Mucosa of descending colon (tissue), 3 donors: Measurements from ENCODE around the gene PNMA8A. TPM values are rescaled to one million over a fixed set of nuclear protein-coding genes. Genes with fewer than 3 reads are reported as not detected.
"Not testable (repeated sequence)": the region's sequence is repeated elsewhere in the genome, so short reads cannot be mapped to it uniquely, and the experiment has no call there.

Experiments used
- ATAC-seq: fragments of 200-7000 bp; cut with Tn5 transposase; one replicate; pipeline ENCODE4 v1.9.1; 2020; ENCODE audit warnings: mild to moderate bottlenecking, moderate library complexity
- DNase-seq, 3 donors: peaks; one replicate each; pipeline ENCODE4 v3.0.0-alpha.2; 2020
- H3K36me3 ChIP-seq: fragments of 200-600 bp; one replicate; pipeline ENCODE4 v1.8.0; 2021; ENCODE audit warnings: low read depth, mild to moderate bottlenecking
- H3K4me1 ChIP-seq: fragments of 200-600 bp; one replicate; pipeline ENCODE4 v1.8.0; 2021; ENCODE audit warnings: low read depth, mild to moderate bottlenecking
- H3K4me3 ChIP-seq: fragments of 200-600 bp; one replicate; pipeline ENCODE4 v1.8.0; 2021; ENCODE audit warnings: mild to moderate bottlenecking
- H3K9me3 ChIP-seq: fragments of 200-600 bp; one replicate; pipeline ENCODE4 v1.8.0; 2021; ENCODE audit warnings: mild to moderate bottlenecking
- intact Hi-C, 2 donors: fragments of 100-400 bp; cut with DNase I in 1 of 2; cut with micrococcal nuclease in 1 of 2; formaldehyde crosslinking; loops; one replicate each; pipeline versions ENCODE4 v1.11.0 to v1.11.1; 2022; cut with DNase I, micrococcal nuclease
- total RNA-seq, 3 donors: library from RNA; stranded (reverse); fragmentation: NEBNext Ultra II Directional in 2 of 3; extraction: Animal tissue kit (Norgen Biotek cat#: 25700) in 2 of 3; gene quantifications; one replicate each; pipeline versions ENCODE4 v1.2.1 to v1.2.4, GENCODE V29; 2021 to 2023
- TF ChIP-seq, protein P1 (sequence below): fragments of 200-600 bp; IDR thresholded peaks from one replicate; pipeline ENCODE4 v1.8.0; 2022; ENCODE audit warnings: antibody characterized with exemption, mild to moderate bottlenecking
- donor health status: DM: no; HTN: no; CAD: no; lungs with moderate emphysema.
- donor health status: DM: no; HTN: no; CAD: no.
- donor health status: DM: no; HTN: yes; CAD: no.

The PNMA8A gene
- total RNA-seq, 3 donors from 2014 or later: 0.20 to 3.2 (median 0.80) TPM

DNA sequence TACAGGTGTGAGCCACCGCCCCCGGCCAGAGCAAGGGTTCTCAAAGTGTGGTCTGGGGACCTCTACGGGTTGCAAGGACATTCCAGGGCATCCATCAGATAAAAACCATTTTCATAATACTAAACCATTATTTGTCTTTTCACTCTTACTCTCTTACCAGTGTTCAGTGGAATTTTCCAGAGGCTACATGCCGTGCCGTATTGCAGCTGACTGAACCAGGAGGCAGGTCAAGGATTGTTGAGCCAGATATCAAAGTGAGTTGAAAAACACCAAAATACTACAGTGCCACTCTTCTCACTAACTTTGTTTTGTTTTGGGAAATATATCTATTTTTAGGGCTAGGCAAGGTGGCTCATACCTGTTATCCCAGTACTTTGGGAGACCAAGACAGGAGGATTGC lies 31.5 kb upstream of the PNMA8A start:
- Histone ChIP-seq H3K9me3 (no peaks in the 10 kb centered on the region), H3K4me1 (no peaks in the 10 kb centered on the region), H3K4me3 (no peak overlapping the region), H3K36me3 (no peaks in the 10 kb centered on the region)
- TF ChIP-seq, protein P1, sequence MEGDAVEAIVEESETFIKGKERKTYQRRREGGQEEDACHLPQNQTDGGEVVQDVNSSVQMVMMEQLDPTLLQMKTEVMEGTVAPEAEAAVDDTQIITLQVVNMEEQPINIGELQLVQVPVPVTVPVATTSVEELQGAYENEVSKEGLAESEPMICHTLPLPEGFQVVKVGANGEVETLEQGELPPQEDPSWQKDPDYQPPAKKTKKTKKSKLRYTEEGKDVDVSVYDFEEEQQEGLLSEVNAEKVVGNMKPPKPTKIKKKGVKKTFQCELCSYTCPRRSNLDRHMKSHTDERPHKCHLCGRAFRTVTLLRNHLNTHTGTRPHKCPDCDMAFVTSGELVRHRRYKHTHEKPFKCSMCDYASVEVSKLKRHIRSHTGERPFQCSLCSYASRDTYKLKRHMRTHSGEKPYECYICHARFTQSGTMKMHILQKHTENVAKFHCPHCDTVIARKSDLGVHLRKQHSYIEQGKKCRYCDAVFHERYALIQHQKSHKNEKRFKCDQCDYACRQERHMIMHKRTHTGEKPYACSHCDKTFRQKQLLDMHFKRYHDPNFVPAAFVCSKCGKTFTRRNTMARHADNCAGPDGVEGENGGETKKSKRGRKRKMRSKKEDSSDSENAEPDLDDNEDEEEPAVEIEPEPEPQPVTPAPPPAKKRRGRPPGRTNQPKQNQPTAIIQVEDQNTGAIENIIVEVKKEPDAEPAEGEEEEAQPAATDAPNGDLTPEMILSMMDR: no peak
- intact Hi-C loops: no loop called here
- DNase-seq (no peak), ATAC-seq (no peak)

DNA sequence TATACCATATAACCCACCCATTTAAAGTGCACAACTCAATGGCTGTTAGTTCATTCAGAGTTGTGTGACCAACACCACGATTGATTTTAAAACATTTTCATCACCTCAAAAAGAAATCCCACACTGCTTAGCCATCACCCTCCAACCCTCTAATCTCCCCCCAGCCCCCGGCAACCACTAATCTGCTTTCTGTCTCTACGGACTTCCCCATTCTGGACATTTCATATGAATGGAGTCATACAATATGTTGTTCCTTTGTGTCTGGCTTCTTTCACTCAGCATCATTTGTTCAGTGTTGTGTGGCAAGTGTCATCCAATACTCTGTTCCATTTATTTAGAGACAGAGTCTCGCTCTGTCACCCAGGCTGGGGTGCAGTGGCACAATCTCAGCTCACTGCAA lies 28.3 kb upstream of the PNMA8A start:
- no peak for DNase-seq
- Histone ChIP-seq H3K4me1 (peaks cover 7% of the 10 kb centered on the region), H3K9me3 (no peaks in the 10 kb centered on the region), H3K4me3 (no peak overlapping the region), H3K36me3 (no peaks in the 10 kb centered on the region)
- no peak for ATAC-seq
- TF ChIP-seq, protein P1: no peak
- intact Hi-C loops: no loop called here

DNA sequence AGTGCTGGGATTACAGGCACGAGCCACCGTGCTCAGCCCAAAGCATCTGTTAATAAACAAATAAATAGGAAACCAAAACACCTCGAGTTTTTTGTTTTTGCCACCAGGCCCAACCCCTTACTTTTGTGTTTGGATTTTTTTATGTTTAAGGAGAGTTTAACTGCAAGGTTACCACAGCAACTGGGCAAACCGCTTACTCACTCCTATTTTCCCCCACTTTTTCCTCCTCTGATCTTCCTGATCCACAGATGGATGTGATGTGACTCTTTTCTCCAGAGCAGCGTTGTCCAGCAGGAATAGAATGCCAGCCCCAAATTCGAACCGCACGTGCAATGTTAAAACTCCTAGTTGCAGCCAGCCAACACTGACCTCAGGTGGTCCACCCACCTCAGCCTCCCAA lies 26.4 kb upstream of the PNMA8A start:
- Histone ChIP-seq H3K9me3 (no peaks in the 10 kb centered on the region), H3K4me3 (no peak overlapping the region), H3K36me3 (no peaks in the 10 kb centered on the region), H3K4me1 (peaks cover 7% of the 10 kb centered on the region)
- ATAC-seq (no peak), DNase-seq (no peak)
- TF ChIP-seq, protein P1: no peak
- intact Hi-C loops: no loop called here

DNA sequence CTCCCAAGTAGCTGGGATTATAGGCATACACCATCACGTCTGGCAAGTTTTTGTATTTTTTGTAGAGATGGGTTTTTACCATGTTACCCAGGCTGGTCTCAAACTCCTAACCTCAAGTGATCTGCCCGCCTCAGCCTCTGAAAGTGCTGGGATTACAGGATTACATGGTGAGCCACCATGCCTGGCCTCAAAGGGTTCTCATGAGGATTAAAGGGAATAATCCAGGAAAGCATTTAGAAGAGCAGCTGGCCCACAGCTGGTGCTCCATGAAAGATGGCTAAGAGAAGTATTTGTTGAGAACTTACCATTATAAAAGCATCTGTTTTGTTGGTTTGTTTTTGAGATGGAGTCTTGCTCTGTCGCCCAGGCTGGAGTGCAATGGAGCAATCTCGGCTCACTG lies 25.5 kb upstream of the PNMA8A start:
- H3K36me3 ChIP-seq, H3K4me3 ChIP-seq, DNase-seq, intact Hi-C loops, H3K4me1 ChIP-seq, H3K9me3 ChIP-seq, ATAC-seq: not testable (repeated sequence)

DNA sequence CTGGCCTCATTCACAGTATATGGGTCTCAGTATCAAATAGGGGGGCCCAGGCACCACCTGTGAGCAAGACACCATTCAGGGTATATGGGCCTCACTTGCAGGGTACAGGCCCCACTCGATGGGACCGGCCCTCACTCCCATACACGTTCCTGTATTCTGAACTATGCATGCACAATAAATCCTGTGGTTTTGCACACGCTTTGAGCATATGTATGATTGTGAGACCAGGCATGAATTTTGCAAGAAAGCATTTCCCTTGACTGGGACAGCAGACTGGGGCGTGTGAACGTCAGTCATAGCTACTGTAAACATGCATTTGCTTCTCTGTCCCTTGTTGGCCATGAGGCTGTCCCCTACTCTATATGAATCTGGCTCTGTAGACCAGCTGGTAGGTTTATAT lies 24.9 kb upstream of the PNMA8A start:
- H3K36me3 ChIP-seq: no peaks in the 10 kb centered on the region
- no peaks in the 10 kb centered on the region for H3K9me3 ChIP-seq
- H3K4me1 ChIP-seq: peaks cover 7% of the 10 kb centered on the region
- no peak overlapping the region for H3K4me3 ChIP-seq
- TF ChIP-seq, protein P1: no peak
- ATAC-seq (no peak), DNase-seq (no peak)
- intact Hi-C loops: no loop called here

DNA sequence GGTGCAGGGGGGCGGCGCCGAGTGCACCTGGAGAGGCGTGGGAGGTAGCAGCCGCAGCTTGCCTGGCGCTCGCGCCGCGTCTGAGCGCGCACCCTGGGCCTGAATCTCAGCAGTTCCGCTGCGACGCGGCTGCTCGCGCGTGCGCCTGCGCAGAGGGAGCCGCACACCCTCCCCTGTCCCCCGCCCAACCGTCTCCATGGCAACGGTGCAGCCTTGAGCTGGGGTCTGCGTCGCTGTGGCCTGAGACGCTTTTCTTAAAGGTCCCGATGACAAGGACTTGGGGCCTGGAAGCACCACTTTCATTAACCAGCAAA lies 24.4 kb upstream of the PNMA8A start, which contains the start of gene PNMA8B:
PNMA8B (minus strand) TSS at position 82 of the 314 bp plus-strand sequence. CDS start 402 bp downstream, outside the sequence.
- DNase-seq: peak in 1 of 3 donors; percentile 22
- intact Hi-C loops: no loop called here
- Histone ChIP-seq H3K4me3 (no peak within 1 kb of the TSS), H3K4me1 (peaks cover 7% of the 10 kb centered on the region), H3K9me3 (no peaks in the 10 kb centered on the region), H3K36me3 (no peaks in the 10 kb centered on the region)
- ATAC-seq: peak; percentile 47
- TF ChIP-seq, protein P1: no peak
